ENCODE data around the gene C1QL4. TPM values are rescaled to one million over a fixed set of nuclear protein-coding genes. Genes with fewer than 3 reads are reported as not detected.
"Not testable (repeated sequence)": the region's sequence is repeated elsewhere in the genome, so short reads cannot be mapped to it uniquely, and the experiment has no call there.

C1QL4 gene
- not detected for total RNA-seq
- long read RNA-seq, result 0 reads

DNA sequence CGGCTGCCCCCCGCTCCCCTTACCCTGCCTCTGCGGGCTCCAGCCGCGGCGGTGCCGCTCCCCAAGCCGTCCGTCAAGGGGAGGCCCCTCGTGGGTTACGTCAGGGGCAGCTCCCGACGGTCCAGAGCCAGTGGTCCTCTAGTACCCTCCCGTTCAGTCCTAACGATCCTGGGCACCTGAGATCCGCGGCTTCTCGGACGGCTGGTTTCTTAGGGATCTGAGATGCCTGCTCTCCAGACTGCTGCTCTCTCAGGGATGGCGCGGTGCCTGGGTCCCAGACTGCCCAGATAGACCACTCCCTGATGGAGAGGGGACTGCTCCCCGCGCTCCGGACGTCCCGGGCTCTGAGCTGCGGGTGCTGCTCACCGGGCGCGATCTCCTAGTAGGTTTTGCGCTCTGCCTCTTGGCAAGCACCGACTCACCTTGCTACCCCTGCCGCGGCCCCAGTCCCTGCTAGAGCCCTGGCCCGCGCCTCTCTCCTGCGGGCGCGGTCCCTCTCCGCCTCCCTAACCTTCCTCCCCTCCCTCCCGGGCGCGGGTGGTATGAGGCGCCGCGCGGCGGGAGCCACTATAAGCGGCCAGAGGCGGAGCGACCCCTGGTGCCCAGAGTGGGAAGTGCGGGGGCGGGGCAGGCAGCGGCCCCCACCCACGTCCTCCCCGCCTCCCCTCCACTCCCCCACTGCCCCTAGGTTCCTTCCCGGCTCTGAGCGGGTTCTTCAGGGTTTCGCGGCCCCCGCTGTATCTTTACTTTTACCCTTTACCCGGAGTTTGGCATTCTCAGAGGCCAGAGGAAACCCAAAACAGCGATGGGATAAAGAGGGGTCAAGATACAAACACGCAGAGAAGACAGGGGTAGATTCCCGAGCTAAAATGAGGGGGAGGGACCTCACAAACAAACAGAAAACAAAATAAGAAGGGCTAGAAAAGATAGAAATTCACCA, at the start of gene C1QL4:
Gene C1QL4, minus strand, starts transcription at position 544 of the 940 bp plus-strand sequence. CDS start 711 bp downstream, outside the sequence.
- H3K27me3 ChIP-seq (ENCODE audit: low read depth), result peaks cover 82% of the 10 kb centered on the region
- intact Hi-C loops (cut with DNase I), result no loop called here

DNA sequence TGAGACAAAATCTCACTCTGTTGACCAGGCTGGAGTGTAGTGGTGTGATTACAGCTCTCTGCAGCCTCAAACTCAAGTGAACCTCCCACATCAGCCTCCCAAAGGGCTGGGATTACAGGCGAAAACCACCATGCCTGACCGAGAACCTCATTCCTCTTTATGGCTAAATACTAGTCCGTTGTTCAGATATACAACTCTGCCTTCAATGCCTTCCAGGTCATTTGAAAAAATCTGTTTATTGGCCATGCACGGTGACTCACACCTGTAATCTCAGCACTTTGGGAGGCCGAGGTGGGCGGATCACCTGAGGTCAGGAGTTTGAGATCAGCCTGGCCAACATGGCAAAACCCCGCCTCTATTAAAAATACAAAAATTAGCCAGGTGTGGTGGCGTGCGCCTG, 43.2 kb upstream of the C1QL4 start:
- H3K4me1 ChIP-seq; H3K27me3 ChIP-seq (ENCODE audit: low read depth); H3K9me3 ChIP-seq; H3K36me3 ChIP-seq; DNase-seq; intact Hi-C loops (cut with DNase I); ATAC-seq; H3K4me3 ChIP-seq; H3K27ac ChIP-seq: not testable (repeated sequence)

More for the DNA sequence above, at the start of gene C1QL4:
- H3K9me3 ChIP-seq, result no peaks in the 10 kb centered on the region
- H3K4me3 ChIP-seq, result peak within 1 kb of the TSS; percentile 43
- TF ChIP-seq, protein P1, sequence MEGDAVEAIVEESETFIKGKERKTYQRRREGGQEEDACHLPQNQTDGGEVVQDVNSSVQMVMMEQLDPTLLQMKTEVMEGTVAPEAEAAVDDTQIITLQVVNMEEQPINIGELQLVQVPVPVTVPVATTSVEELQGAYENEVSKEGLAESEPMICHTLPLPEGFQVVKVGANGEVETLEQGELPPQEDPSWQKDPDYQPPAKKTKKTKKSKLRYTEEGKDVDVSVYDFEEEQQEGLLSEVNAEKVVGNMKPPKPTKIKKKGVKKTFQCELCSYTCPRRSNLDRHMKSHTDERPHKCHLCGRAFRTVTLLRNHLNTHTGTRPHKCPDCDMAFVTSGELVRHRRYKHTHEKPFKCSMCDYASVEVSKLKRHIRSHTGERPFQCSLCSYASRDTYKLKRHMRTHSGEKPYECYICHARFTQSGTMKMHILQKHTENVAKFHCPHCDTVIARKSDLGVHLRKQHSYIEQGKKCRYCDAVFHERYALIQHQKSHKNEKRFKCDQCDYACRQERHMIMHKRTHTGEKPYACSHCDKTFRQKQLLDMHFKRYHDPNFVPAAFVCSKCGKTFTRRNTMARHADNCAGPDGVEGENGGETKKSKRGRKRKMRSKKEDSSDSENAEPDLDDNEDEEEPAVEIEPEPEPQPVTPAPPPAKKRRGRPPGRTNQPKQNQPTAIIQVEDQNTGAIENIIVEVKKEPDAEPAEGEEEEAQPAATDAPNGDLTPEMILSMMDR (IDR thresholded peaks at IDR 0.05), result peak; percentile 93
- no peaks in the 10 kb centered on the region for H3K36me3 ChIP-seq
- H3K4me1 ChIP-seq, result peaks cover 24% of the 10 kb centered on the region
- DNase-seq (peak; percentile 87), ATAC-seq (peak; percentile 93 to 94)
- H3K27ac ChIP-seq, result no peak within 1 kb of the TSS

DNA sequence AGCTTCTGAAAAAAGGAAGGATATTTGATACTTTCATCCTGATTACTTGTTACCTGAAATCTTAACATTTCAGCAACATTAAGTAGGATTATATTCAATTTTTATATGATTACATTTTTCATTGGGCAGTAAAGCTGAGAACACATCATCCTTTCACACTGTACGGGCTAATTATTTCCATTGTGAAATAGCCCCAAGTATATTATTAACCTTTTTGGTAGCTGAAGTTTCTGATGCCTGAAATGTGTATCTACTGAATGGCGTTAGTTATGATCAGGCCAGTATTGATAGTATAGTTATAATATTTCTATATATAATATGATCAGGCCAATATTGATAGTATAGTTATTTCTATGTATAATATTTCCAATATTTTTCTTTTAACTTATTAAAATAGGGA, 40.4 kb upstream of the C1QL4 start:
- H3K9me3 ChIP-seq, result no peaks in the 10 kb centered on the region
- TF ChIP-seq, protein P1 (IDR thresholded peaks at IDR 0.05), result no peak
- DNase-seq (no peak), ATAC-seq (no peak)
- H3K27me3 ChIP-seq (ENCODE audit: low read depth), result no peaks in the 10 kb centered on the region
- no peaks in the 10 kb centered on the region for H3K36me3 ChIP-seq
- H3K4me1 ChIP-seq, result no peaks in the 10 kb centered on the region
- intact Hi-C loops (cut with DNase I), result no loop called here
- H3K4me3 ChIP-seq, result no peak overlapping the region
- no peak overlapping the region for H3K27ac ChIP-seq

DNA sequence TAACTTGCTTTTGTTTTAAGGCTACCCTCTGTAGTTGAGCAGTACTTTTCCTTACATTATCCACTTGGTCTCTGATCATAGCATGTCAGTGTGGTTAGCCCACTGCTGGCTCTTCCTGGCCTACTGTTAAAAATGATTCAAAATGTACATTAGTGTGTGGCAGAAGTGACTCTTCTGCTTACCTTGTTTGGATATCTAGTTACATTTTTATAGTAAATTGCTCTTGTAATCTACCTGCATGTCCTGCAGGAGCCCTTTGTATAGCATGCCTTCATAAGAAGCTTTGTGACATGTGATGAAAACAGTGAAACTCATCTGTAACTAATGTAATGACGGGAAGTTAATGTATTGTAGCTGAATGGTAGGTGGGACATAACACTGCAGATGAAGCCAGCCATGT, 38.4 kb upstream of the C1QL4 start:
- H3K36me3 ChIP-seq, result no peaks in the 10 kb centered on the region
- TF ChIP-seq, protein P1 (IDR thresholded peaks at IDR 0.05), result no peak
- H3K27me3 ChIP-seq (ENCODE audit: low read depth), result no peaks in the 10 kb centered on the region
- H3K4me1 ChIP-seq, result no peaks in the 10 kb centered on the region
- no peak for ATAC-seq
- intact Hi-C loops (cut with DNase I), result no loop called here
- H3K27ac ChIP-seq, result no peak overlapping the region
- DNase-seq, result no peak
- no peaks in the 10 kb centered on the region for H3K9me3 ChIP-seq
- H3K4me3 ChIP-seq, result no peak overlapping the region

DNA sequence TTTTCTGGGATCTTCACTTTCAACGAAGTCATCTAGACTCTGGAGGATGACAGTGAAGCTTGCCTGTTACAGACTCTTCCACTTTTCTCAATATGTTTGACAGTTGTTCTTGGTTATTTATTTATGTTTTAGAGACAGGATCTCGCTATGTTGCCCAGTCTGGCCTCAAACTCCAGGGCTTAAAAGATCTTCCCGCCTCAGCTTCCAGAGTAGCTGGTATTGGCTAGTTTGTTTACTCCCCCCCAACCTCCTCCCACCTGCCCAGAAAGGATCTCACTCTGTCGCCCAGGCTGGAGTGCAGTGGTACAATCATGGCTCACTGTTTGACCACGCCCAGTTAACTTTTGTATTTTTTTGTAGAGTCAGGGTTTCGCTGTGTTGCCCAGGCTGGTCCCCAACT, 33.6 kb upstream of the C1QL4 start:
- no peak overlapping the region for H3K4me3 ChIP-seq
- H3K27ac ChIP-seq, result no peak overlapping the region
- no peaks in the 10 kb centered on the region for H3K27me3 ChIP-seq (ENCODE audit: low read depth)
- no peak for ATAC-seq
- no peaks in the 10 kb centered on the region for H3K36me3 ChIP-seq
- intact Hi-C loops (cut with DNase I), result no loop called here
- no peaks in the 10 kb centered on the region for H3K9me3 ChIP-seq
- peaks cover 25% of the 10 kb centered on the region for H3K4me1 ChIP-seq
- TF ChIP-seq, protein P1 (IDR thresholded peaks at IDR 0.05), result no peak
- DNase-seq, result no peak
